B cell (primary cell): ENCODE data around the gene BMP7. TPM values are rescaled to one million over a fixed set of nuclear protein-coding genes. Genes with fewer than 3 reads are reported as not detected.

Experiments
- ATAC-seq: fragments of 200-7000 bp; cut with Tn5 transposase; one replicate; pipeline ENCODE4 v1.10.0; 2021; ENCODE audit warnings: low read depth, mild to moderate bottlenecking, moderate number of reproducible peaks, moderate library complexity
- CTCF ChIA-PET: fragments of 350-600 bp; sonication (Branson Sonifier 250); formaldehyde crosslinking; loops from one replicate; lab custom pipeline; 2021; ENCODE audit warnings: antibody characterized with exemption, inconsistent platforms; lab: Charles Lee
- POLR2A ChIA-PET: fragments of 350-600 bp; sonication (Branson Sonifier 250); formaldehyde crosslinking; loops from one replicate; lab custom pipeline; 2021; ENCODE audit warnings: antibody characterized with exemption; lab: Charles Lee
- DNase-seq: peaks from one replicate; pipeline ENCODE4 v3.0.0; 2013
- H2AFZ ChIP-seq: 2 replicates; pipeline ENCODE4 v1.6.1; 2012; ENCODE audit warnings: mild to moderate bottlenecking, low read depth, low read length; ENCODE audit not compliant: insufficient read depth, poor library complexity, severe bottlenecking
- H3K27ac ChIP-seq, 2 donors: 1 replicate in 1 of 2; 2 replicates in 1 of 2; pipeline ENCODE4 v1.5.1; 2012 to 2013; ENCODE audit warnings: low read length in 2 of 2, mild to moderate bottlenecking in 2 of 2, moderate library complexity in 1 of 2
- H3K27me3 ChIP-seq, 4 experiments: fragments of 200-600 bp in 1 of 4; sonication (generic) in 1 of 4; replicated peaks in 1 of 4; 1 replicate in 2 of 4; 2 replicates in 2 of 4; pipeline versions ENCODE4 v1.6.1 to v1.7.0; 2013 to 2016; ENCODE audit warnings: low read length in 3 of 4, mild to moderate bottlenecking in 2 of 4, mixed read lengths in 1 of 4, moderate library complexity in 1 of 4; ENCODE audit not compliant: insufficient read depth in 4 of 4, control insufficient read depth in 3 of 4; ENCODE audit errors: control extremely low read depth in 1 of 4
- H3K36me3 ChIP-seq, 2 experiments: replicated peaks in 1 of 2; 1 replicate in 1 of 2; 2 replicates in 1 of 2; pipeline versions ENCODE4 v1.6.1 to v1.7.1; 2013; ENCODE audit warnings: low read length in 1 of 2; ENCODE audit not compliant: insufficient read depth in 2 of 2, control insufficient read depth in 1 of 2; ENCODE audit errors: control extremely low read depth in 1 of 2, extremely low read depth in 1 of 2
- H3K4me1 ChIP-seq, 2 donors: fragments of 200-600 bp in 1 of 2; sonication (generic) in 1 of 2; 1 replicate in 1 of 2; 2 replicates in 1 of 2; pipeline versions ENCODE4 v1.5.1 to v1.6.1; 2013 to 2017; ENCODE audit warnings: low read length in 2 of 2; ENCODE audit not compliant: control insufficient read depth in 2 of 2, insufficient read depth in 2 of 2
- H3K4me2 ChIP-seq: replicated peaks from 2 replicates; pipeline ENCODE3; 2012; ENCODE audit warnings: mild to moderate bottlenecking, low read depth, low read length; ENCODE audit not compliant: poor library complexity, severe bottlenecking
- H3K4me3 ChIP-seq, 5 experiments: fragments of 200-600 bp in 1 of 5; sonication (generic) in 1 of 5; 1 replicate in 3 of 5; 2 replicates in 2 of 5; pipeline versions ENCODE4 v1.5.1 to v1.7.0; 2011 to 2016; ENCODE audit warnings: low read length in 4 of 5, mild to moderate bottlenecking in 4 of 5, low read depth in 2 of 5, control low read depth in 1 of 5, moderate library complexity in 1 of 5; ENCODE audit not compliant: insufficient read depth in 1 of 5; ENCODE audit errors: control extremely low read depth in 1 of 5, extremely low read depth in 1 of 5
- H3K79me2 ChIP-seq: fragments of 200-600 bp; sonication (generic); one replicate; pipeline ENCODE4 v1.6.0; 2016; ENCODE audit warnings: low read length; ENCODE audit not compliant: control insufficient read depth, insufficient read depth
- H3K9ac ChIP-seq: fragments of 200-600 bp; sonication (generic); 2 replicates; pipeline ENCODE4 v1.6.1; 2017; ENCODE audit warnings: mild to moderate bottlenecking, low read length, moderate library complexity
- H3K9me3 ChIP-seq, 3 donors: one replicate each; pipeline versions ENCODE4 v1.6.1 to v1.7.1; 2013; ENCODE audit warnings: low read length in 2 of 3; ENCODE audit not compliant: control insufficient read depth in 2 of 3, insufficient read depth in 1 of 3; ENCODE audit errors: control extremely low read depth in 1 of 3
- H4K20me1 ChIP-seq: 2 replicates; pipeline ENCODE4 v1.6.0; 2012; ENCODE audit warnings: mild to moderate bottlenecking, low read length; ENCODE audit not compliant: insufficient read depth, control insufficient read depth, poor library complexity, severe bottlenecking
- H3K27ac Mint-ChIP-seq: one replicate; pipeline ENCODE4 v1.8.0; 2021; ENCODE audit warnings: mixed read lengths
- H3K27me3 Mint-ChIP-seq: one replicate; pipeline ENCODE4 v1.8.0; 2021; ENCODE audit warnings: mixed read lengths
- H3K4me1 Mint-ChIP-seq: one replicate; pipeline ENCODE4 v1.8.0; 2021; ENCODE audit warnings: mixed read lengths
- H3K4me3 Mint-ChIP-seq: one replicate; pipeline ENCODE4 v1.8.0; 2021; ENCODE audit warnings: mixed read lengths
- H3K9me3 Mint-ChIP-seq: one replicate; pipeline ENCODE4 v1.8.0; 2022; ENCODE audit warnings: mixed read lengths; ENCODE audit not compliant: insufficient read depth
- EZH2 ChIP-seq: IDR thresholded peaks from 2 replicates; pipeline ENCODE4 v1.6.1; 2012; ENCODE audit warnings: borderline replicate concordance, low read depth, mild to moderate bottlenecking, moderate library complexity, low read length; ENCODE audit not compliant: insufficient read depth, poor library complexity, severe bottlenecking
- WGBS: methylation state at CpG from one replicate; pipeline ENCODE4 v1.1.5; 2013; ENCODE audit warnings: missing lambda C conversion rate; ENCODE audit not compliant: insufficient coverage; 5-methylcytosine and 5-hydroxymethylcytosine counted together
- intact Hi-C: fragments of 100-400 bp; cut with micrococcal nuclease; formaldehyde crosslinking; loops from one replicate; pipeline ENCODE4 v1.10.0; 2022
- polyA plus RNA-seq: library from polyadenylated mRNA; depleted of rRNA; stranded (reverse); fragments of >200 nt; gene quantifications from 2 replicates; pipeline ENCODE4 v1.2.3, GENCODE V29; 2012
- total RNA-seq, 2 donors: library from RNA; stranded (reverse); fragments of 120-200 nt in 1 of 2; gene quantifications; 1 replicate in 1 of 2; 2 replicates in 1 of 2; pipeline versions ENCODE4 v1.2.3 to v1.2.4, GENCODE V29; 2013 to 2022
- TF ChIP-seq, protein P1 (sequence below): fragments of 200-600 bp; IDR thresholded peaks from one replicate; pipeline ENCODE4 v1.8.0; 2022; ENCODE audit warnings: antibody characterized with exemption, mild to moderate bottlenecking

BMP7 gene
- total and polyA plus RNA-seq, 2 donors (not counting 1 experiment from before 2014, with no cell fraction given): not detected

DNA sequence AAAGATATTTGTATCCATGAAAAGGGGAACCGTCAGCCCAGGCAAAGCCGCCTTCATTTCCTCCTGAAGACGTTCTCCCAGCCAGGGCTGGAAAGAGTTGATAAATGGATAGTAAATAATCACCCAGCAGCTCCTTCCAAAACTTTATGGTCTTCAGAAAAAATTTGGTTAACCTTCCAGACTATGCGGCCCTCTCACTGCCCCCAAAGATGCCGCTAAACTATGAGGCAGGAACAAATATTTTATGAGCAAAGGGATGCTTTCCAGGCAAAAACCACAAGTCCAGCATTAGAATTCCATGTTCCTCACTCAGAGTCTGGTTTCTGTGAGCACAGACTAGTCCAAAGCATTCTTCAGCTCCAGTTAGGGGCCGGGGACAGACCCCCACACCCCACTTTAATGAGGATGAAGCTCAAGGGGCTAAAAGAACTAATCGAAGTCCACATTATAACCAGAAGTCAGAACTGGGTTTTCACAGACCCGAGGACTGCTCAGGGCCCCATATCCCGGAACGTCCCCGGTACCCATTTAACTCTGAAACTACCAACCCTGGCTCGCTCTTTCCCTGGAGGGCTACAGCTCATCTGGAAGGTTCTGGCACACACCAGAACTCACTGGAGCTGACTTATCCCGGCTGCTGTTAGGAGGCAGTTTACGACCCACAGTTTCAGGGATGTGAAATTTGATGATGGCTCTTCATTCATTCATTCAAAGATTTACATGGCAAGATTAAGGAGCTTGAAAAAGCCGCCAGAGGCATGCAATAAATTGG lies 29.4 kb downstream of the BMP7 start:
- CTCF ChIA-PET: no interaction called here
- TF ChIP-seq, protein P1, sequence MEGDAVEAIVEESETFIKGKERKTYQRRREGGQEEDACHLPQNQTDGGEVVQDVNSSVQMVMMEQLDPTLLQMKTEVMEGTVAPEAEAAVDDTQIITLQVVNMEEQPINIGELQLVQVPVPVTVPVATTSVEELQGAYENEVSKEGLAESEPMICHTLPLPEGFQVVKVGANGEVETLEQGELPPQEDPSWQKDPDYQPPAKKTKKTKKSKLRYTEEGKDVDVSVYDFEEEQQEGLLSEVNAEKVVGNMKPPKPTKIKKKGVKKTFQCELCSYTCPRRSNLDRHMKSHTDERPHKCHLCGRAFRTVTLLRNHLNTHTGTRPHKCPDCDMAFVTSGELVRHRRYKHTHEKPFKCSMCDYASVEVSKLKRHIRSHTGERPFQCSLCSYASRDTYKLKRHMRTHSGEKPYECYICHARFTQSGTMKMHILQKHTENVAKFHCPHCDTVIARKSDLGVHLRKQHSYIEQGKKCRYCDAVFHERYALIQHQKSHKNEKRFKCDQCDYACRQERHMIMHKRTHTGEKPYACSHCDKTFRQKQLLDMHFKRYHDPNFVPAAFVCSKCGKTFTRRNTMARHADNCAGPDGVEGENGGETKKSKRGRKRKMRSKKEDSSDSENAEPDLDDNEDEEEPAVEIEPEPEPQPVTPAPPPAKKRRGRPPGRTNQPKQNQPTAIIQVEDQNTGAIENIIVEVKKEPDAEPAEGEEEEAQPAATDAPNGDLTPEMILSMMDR: no peak
- no peak for TF ChIP-seq EZH2

DNA sequence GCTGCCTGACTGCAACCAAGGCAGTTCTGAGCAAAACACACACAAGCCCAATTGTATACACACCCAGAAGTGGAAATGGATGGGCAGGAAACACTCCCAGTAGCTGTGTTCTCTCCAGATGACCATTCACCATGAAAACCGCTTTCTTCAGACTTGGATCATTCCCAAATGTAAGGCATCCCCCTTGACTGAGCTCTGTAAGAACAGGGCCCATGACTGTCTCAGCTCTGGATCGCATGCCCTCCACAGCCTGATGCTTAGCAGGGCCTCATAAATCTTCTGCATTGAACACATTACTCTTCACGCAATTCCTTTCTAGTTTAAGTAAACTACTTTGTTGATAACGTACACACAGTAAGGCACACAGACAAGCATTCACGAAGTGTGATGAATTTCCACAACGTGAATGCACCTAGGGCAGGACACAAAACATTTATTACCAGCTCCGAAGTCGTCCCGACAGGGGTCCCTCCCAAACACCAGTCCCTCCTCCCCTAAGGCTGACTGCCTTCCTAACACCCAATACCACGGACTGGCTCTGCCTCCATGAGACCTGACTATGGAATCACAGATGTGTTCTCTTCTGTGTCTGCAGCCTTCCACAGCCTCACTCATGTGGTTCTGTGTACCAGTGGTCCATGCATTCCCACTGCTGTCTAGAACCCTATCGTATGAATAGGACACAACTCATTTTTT lies 31.7 kb downstream of the BMP7 start:
- no peak overlapping the region for H3K4me3 ChIP-seq
- CTCF ChIA-PET: no interaction called here
- H3K36me3 ChIP-seq: no peaks in the 10 kb centered on the region
- peaks cover 0 to 6% (median 0%) of the 10 kb centered on the region in 3 donors for H3K9me3 ChIP-seq
- no peak overlapping the region for H2AFZ ChIP-seq
- Mint-ChIP-seq H3K4me1 (no peaks in the 10 kb centered on the region), H3K4me3 (no peak overlapping the region), H3K27ac (no peak overlapping the region), H3K27me3 (peaks cover 49% of the 10 kb centered on the region), H3K9me3 (peaks cover 2% of the 10 kb centered on the region)
- TF ChIP-seq, protein P1: no peak
- TF ChIP-seq EZH2: no peak
- no peak overlapping the region for H3K27ac ChIP-seq
- H3K4me2 ChIP-seq: no peak overlapping the region
- DNase-seq (no peak), ATAC-seq (no peak)
- H3K27me3 ChIP-seq: peaks cover 0 to 5% (median 0%) of the 10 kb centered on the region in 4 experiments
- POLR2A ChIA-PET: no interaction called here
- no peaks in the 10 kb centered on the region for H3K4me1 ChIP-seq
- H3K79me2 ChIP-seq: no peaks in the 10 kb centered on the region
- no peaks in the 10 kb centered on the region for H4K20me1 ChIP-seq
- WGBS: 67% methylated on average over 10 of the region's 11 CpGs
- intact Hi-C loops: no loop called here
- H3K9ac ChIP-seq: no peak overlapping the region

More for the DNA sequence above, 29.4 kb downstream of the BMP7 start:
- no peak overlapping the region for H3K4me3 ChIP-seq
- Mint-ChIP-seq H3K9me3 (peaks cover 2% of the 10 kb centered on the region), H3K4me1 (no peaks in the 10 kb centered on the region), H3K27ac (no peak overlapping the region), H3K27me3 (peaks cover 42% of the 10 kb centered on the region), H3K4me3 (no peak overlapping the region)
- H3K79me2 ChIP-seq: no peaks in the 10 kb centered on the region
- intact Hi-C loops: no loop called here
- DNase-seq (no peak), ATAC-seq (no peak)
- peaks cover 0 to 8% (median 0%) of the 10 kb centered on the region in 3 donors for H3K9me3 ChIP-seq
- no peaks in the 10 kb centered on the region for H3K27me3 ChIP-seq
- no peaks in the 10 kb centered on the region for H3K36me3 ChIP-seq
- H3K27ac ChIP-seq: no peak overlapping the region
- no peak overlapping the region for H3K9ac ChIP-seq
- no peak overlapping the region for H2AFZ ChIP-seq
- no peak overlapping the region for H3K4me2 ChIP-seq
- no peaks in the 10 kb centered on the region for H4K20me1 ChIP-seq
- POLR2A ChIA-PET: no interaction called here
- WGBS: 64% methylated on average over 11 of the region's 15 CpGs
- H3K4me1 ChIP-seq: no peaks in the 10 kb centered on the region
